Tibial artery (tissue), 4 donors: Measurements from ENCODE around the gene DDX50.
A peak's percentile ranks its signal among the peaks of the same experiment; 100 is the strongest.
"Not testable (repeated sequence)": the region's sequence is repeated elsewhere in the genome, so short reads cannot be mapped to it uniquely, and the experiment has no call there.

ENCODE experiments used
- DNase-seq, 2 donors: peaks; one replicate each; pipeline ENCODE4 v3.0.0-alpha.2; 2019
- H3K27ac ChIP-seq, 2 donors: fragments of 200-600 bp; sonication (generic) in 1 of 2; 1 replicate in 1 of 2; 2 replicates in 1 of 2; pipeline ENCODE4 v1.5.1; 2018 to 2019; ENCODE audit warnings: mild to moderate bottlenecking in 1 of 2
- H3K27me3 ChIP-seq, 2 donors: fragments of 200-600 bp; sonication (generic) in 1 of 2; one replicate each; pipeline versions ENCODE4 v1.5.1 to v1.6.0; 2016 to 2019
- H3K36me3 ChIP-seq, 3 donors: fragments of 200-600 bp; sonication (generic) in 2 of 3; one replicate each; pipeline ENCODE4 v1.5.1; 2016 to 2019; ENCODE audit warnings: mild to moderate bottlenecking in 2 of 3
- H3K4me1 ChIP-seq, 4 donors: fragments of 200-600 bp; sonication (generic) in 2 of 4; 1 replicate in 3 of 4; 2 replicates in 1 of 4; pipeline ENCODE4 v1.5.1; 2016 to 2019
- H3K4me3 ChIP-seq, 2 donors: fragments of 200-600 bp; sonication (generic) in 1 of 2; 1 replicate in 1 of 2; 2 replicates in 1 of 2; pipeline ENCODE4 v1.5.1; 2018 to 2019; ENCODE audit warnings: mild to moderate bottlenecking in 2 of 2
- H3K9me3 ChIP-seq, 3 donors: fragments of 200-600 bp; sonication (generic) in 1 of 3; one replicate each; pipeline ENCODE4 v1.5.1; 2016 to 2019
- intact Hi-C: fragments of 100-400 bp; cut with DNase I; formaldehyde crosslinking; loops from one replicate; pipeline ENCODE4 v1.15.0; 2023; ENCODE audit warnings: low total_unique reads
- TF ChIP-seq, protein P1 (sequence below), 2 experiments: fragments of 200-600 bp in 1 of 2; fragments of 450-650 bp in 1 of 2; IDR thresholded peaks; one replicate each; pipeline ENCODE4 v1.5.1; 2017 to 2019; ENCODE audit warnings: antibody characterized with exemption in 2 of 2, mild to moderate bottlenecking in 1 of 2, moderate library complexity in 1 of 2

The DDX50 gene

DNA sequence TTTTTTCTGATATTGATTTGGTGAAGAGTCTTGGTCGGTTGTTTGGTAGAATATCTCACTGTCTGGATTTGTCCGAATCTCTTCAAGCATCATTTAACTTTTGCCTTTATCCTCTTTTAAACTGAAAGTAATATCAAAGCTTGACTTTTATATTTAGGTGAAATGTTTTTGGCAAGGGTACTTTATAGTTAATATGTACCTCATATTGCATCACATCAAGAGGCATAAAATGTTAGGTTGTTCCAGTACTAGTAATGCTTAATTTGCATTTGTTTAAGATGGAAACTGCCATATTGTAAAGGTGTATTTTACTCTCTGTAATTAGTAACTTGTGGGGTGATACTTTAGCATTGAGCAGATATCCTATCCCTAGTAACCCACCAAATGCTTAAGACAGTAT lies 37.8 kb downstream of the DDX50 start:
- TF ChIP-seq, protein P1, sequence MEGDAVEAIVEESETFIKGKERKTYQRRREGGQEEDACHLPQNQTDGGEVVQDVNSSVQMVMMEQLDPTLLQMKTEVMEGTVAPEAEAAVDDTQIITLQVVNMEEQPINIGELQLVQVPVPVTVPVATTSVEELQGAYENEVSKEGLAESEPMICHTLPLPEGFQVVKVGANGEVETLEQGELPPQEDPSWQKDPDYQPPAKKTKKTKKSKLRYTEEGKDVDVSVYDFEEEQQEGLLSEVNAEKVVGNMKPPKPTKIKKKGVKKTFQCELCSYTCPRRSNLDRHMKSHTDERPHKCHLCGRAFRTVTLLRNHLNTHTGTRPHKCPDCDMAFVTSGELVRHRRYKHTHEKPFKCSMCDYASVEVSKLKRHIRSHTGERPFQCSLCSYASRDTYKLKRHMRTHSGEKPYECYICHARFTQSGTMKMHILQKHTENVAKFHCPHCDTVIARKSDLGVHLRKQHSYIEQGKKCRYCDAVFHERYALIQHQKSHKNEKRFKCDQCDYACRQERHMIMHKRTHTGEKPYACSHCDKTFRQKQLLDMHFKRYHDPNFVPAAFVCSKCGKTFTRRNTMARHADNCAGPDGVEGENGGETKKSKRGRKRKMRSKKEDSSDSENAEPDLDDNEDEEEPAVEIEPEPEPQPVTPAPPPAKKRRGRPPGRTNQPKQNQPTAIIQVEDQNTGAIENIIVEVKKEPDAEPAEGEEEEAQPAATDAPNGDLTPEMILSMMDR (IDR thresholded peaks at IDR 0.05) = no peak
- H3K27ac ChIP-seq = no peak overlapping the region
- H3K36me3 ChIP-seq = peaks cover 48 to 91% (median 59%) of the 10 kb centered on the region in 3 donors
- H3K4me1 ChIP-seq = no peaks in the 10 kb centered on the region
- H3K27me3 ChIP-seq = no peaks in the 10 kb centered on the region
- intact Hi-C loops = no loop called here
- no peak overlapping the region for H3K4me3 ChIP-seq
- DNase-seq = no peak
- no peaks in the 10 kb centered on the region for H3K9me3 ChIP-seq

DNA sequence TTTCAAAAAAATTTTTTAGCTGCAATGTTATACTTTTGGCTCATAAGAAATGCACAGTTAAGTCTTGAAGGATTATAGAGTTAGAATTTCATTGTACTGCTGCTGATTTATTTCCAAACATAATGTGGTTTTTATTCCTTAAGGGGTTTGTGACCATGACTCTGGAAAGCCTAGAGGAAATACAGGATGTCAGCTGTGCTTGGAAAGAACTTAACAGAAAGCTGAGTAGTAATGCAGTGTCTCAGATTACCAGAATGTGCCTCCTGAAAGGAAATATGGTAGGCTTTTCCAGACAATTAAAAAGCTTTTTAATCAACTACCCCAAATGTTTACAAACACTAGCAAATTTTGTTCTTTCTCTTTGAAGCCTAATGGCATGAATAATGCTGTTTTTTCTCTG lies 39.8 kb downstream of the DDX50 start:
- intact Hi-C loops, H3K4me3 ChIP-seq, H3K9me3 ChIP-seq, DNase-seq, H3K4me1 ChIP-seq, H3K27me3 ChIP-seq, H3K27ac ChIP-seq: not testable (repeated sequence)
- peaks cover 44 to 90% (median 66%) of the 10 kb centered on the region in 3 donors for H3K36me3 ChIP-seq

- Histone ChIP-seq H3K36me3 (peaks cover 30 to 57% (median 43%) of the 10 kb centered on the region in 3 donors), H3K4me1 (peaks cover 0 to 9% (median 6%) of the 10 kb centered on the region in 4 donors), H3K4me3 (no peak overlapping the region), H3K9me3 (no peaks in the 10 kb centered on the region), H3K27me3 (no peaks in the 10 kb centered on the region), H3K27ac (no peak overlapping the region)
- DNase-seq = no peak
- intact Hi-C loops = loop anchor here (2.0 kb wide), 1 partner anchor 44 kb away; no protein-coding TSS in a partner anchor
- TF ChIP-seq, protein P1 (IDR thresholded peaks at IDR 0.05) = no peak
Measured at GRCh38 chr10:68950598-68950997, 49.5 kb downstream of the DDX50 start.

GRCh38 chr10:68954904-68955303 lies 53.8 kb downstream of the DDX50 start:
- Histone ChIP-seq H3K4me3 (peak overlapping the region in 1 of 2 donors; percentile 85), H3K27ac (peak overlapping the region in 1 of 2 donors; percentile 58), H3K4me1 (peaks cover 0 to 30% (median 22%) of the 10 kb centered on the region in 4 donors), H3K9me3 (no peaks in the 10 kb centered on the region), H3K27me3 (no peaks in the 10 kb centered on the region), H3K36me3 (peaks cover 3 to 22% (median 6%) of the 10 kb centered on the region in 3 donors)
- DNase-seq = no peak
- TF ChIP-seq, protein P1 (IDR thresholded peaks at IDR 0.05) = no peak
- intact Hi-C loops = loop anchor here (5.0 kb wide), 1 partner anchor 142 kb away; no protein-coding TSS in a partner anchor

- Histone ChIP-seq H3K27me3 (no peaks in the 10 kb centered on the region), H3K36me3 (peaks cover 6 to 22% (median 7%) of the 10 kb centered on the region in 3 donors), H3K27ac (peak overlapping the region; percentile 58 to 83), H3K4me3 (peak overlapping the region; percentile 70 to 85), H3K9me3 (no peaks in the 10 kb centered on the region), H3K4me1 (peaks cover 0 to 30% (median 22%) of the 10 kb centered on the region in 4 donors)
- DNase-seq = no peak
- intact Hi-C loops = loop anchor here (5.0 kb wide), 1 partner anchor 142 kb away; no protein-coding TSS in a partner anchor
- TF ChIP-seq, protein P1 (IDR thresholded peaks at IDR 0.05) = no peak
Measured at GRCh38 chr10:68955355-68955831, 54.3 kb downstream of the DDX50 start.

DNA sequence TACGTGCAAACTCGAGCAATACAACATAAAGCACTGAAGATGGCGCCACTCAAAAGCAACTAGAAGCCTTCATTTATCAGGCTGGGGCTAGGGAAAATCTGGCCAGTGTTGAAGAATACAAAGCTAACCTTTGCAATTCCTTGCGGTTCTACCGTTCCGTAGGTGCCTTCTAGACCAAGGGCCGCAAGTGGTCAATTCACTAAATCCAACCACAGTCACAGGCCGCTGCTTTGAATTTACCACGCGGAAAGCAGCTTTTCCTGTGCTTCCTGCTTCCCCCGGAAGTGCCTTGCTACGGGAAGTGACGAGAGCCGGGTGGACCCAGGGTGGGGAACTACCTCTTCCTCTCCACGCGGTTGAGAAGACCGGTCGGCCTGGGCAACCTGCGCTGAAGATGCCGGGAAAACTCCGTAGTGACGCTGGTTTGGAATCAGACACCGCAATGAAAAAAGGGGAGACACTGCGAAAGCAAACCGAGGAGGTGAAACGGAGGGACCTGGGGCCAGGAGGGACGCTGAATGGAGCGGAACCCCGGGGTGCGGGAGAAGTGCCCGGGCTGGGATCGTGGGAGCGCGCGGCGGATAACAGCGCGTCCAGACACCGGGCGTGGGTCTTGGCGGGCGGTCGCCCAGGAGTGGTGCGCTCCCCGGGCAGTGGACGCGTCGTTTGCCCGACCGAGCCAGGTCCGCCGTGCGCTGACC lies 54.9 kb downstream of the DDX50 start, which contains the start of gene DDX21:
Gene DDX21 (plus strand): TSS at position 339 of the 701 bp plus-strand sequence. CDS start 56 bp downstream, at position 395.
- Histone ChIP-seq H3K36me3 (peaks cover 11 to 22% (median 11%) of the 10 kb centered on the region in 3 donors), H3K9me3 (no peaks in the 10 kb centered on the region), H3K27ac (peak within 1 kb of the TSS; percentile 58 to 83), H3K4me3 (peak within 1 kb of the TSS; percentile 70 to 85), H3K4me1 (peaks cover 0 to 30% (median 22%) of the 10 kb centered on the region in 4 donors), H3K27me3 (no peaks in the 10 kb centered on the region)
- TF ChIP-seq, protein P1 (IDR thresholded peaks at IDR 0.05) = peak; percentile 55 to 65
- DNase-seq = peak; percentile 88 to 92
- intact Hi-C loops = loop anchor here (5.0 kb wide), 1 partner anchor 141 kb away; no protein-coding TSS in a partner anchor
